ENCODE data around the gene PDCD4.
A peak's percentile ranks its signal among the peaks of the same experiment; 100 is the strongest.

PDCD4 gene

DNA sequence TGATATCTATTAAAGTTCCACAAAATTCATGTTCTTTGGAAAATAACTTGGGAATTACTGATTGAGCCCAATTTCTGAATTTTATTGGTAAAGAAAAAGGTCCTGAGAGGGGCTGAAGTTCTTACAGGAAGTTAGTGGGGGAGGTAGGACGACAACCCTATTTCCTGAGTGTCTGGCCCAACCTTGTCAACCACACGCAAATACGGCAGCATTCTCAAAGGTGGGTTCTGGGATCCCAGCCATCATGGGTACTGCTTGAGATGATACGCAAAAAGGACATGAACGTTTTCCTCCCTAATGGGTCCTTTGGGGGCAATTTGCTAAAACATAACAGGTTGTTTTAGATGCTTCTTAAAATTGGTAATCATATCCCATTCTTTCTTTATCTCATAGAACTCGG, 2.7 kb upstream of the PDCD4 start:
- no peaks in the 10 kb centered on the region for H3K27me3 Mint-ChIP-seq
- H3K27ac Mint-ChIP-seq = peak overlapping the region; percentile 87 to 99
- peak; percentile 48 to 58 (median 48) for DNase-seq
- peak; percentile 40 for ATAC-seq (replicated peaks)
- peak overlapping the region; percentile 86 to 87 for H3K4me3 Mint-ChIP-seq
- no peaks in the 10 kb centered on the region for H3K9me3 Mint-ChIP-seq
- peaks cover 44% of the 10 kb centered on the region for H3K36me3 Mint-ChIP-seq (ENCODE audit: insufficient read depth)
- peaks cover 67 to 74% of the 10 kb centered on the region in 2 donors for H3K4me1 Mint-ChIP-seq (ENCODE audit: low read depth in 2 of 2)

DNA sequence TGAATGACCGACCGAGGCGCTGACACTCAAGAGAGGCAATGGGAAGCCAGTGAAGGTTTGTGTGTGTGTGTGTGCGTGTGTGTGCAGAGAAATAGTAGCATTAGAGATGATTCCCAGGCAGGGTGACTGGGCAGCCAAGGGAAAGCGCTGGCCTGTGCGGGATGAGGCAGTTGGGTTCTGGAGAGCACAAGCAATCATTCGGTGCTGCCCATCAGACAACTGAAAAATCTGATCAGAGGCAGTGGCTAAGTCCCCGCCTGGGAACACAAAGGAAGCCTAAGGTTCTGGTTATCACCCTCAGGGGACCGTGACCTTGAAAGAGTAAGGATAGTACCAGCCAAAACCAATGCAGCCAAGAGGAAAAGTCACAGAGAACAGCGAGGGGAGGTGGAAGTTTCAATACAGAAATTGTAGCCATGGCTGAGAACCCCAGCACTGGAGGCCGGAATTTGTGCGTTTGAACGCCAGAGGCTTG, 868 bp upstream of the PDCD4 start:
- Mint-ChIP-seq H3K27me3 (no peaks in the 10 kb centered on the region), H3K4me1 (ENCODE audit: low read depth in 2 of 2) (peaks cover 57 to 63% of the 10 kb centered on the region in 2 donors), H3K9me3 (no peaks in the 10 kb centered on the region), H3K36me3 (ENCODE audit: insufficient read depth) (peaks cover 56% of the 10 kb centered on the region), H3K27ac (peak overlapping the region; percentile 87 to 99), H3K4me3 (peak overlapping the region; percentile 86 to 87)
- DNase-seq = no peak
- ATAC-seq (replicated peaks) = no peak

DNA sequence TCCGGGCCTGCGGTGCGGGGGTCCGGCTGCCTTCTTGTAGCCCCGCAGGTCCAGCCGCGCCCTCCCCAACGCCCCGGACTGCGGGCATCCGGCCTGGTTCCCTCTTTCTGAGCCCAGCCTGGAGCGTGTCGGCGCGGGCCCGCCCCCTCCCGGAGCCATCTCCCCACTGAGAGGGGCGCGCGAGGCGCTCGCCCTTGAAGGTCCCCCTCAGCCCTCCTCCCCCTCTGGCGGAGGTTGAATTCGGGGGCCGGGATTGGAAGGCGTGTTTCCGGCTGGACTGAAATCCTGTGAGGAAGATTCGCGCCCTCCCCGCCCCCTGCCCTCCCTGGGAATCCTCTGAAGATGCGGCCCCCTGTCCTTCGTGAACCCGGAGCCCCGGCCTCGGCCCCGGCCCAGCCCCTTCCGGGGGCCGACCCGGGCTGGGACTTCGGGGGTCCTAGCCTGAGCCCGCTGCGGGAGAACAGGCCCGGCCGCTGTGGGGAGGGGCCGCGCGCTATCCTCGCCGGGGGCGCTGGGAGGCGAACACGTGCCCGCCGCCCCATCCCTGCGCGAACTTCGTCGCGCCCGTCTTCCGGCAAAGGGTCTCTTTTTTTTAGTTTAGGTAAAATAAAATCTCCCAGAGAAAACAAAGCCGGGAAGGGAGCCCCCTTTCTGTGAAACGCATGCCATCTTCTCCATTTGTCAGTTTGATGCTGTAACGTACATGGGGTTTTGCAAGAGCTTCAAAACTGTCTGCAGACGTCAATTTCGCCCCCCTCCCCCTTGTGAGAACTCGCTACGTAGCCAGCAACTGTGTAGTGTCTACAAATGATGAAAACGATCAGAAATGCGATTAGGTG, 636 bp downstream of the PDCD4 start:
- peak; percentile 70 for ATAC-seq (replicated peaks)
- peaks cover 68% of the 10 kb centered on the region for H3K36me3 Mint-ChIP-seq (ENCODE audit: insufficient read depth)
- H3K27ac Mint-ChIP-seq = peak overlapping the region; percentile 87 to 99
- H3K9me3 Mint-ChIP-seq = no peaks in the 10 kb centered on the region
- DNase-seq = peak; percentile 77 to 87 (median 83)
- peak overlapping the region; percentile 86 to 87 for H3K4me3 Mint-ChIP-seq
- peaks cover 48 to 57% of the 10 kb centered on the region in 2 donors for H3K4me1 Mint-ChIP-seq (ENCODE audit: low read depth in 2 of 2)
- H3K27me3 Mint-ChIP-seq = no peaks in the 10 kb centered on the region

GRCh38 chr10:110872984-110873923, 1.5 kb downstream of the PDCD4 start:
- Mint-ChIP-seq H3K27ac (peak overlapping the region; percentile 87 to 99), H3K9me3 (no peaks in the 10 kb centered on the region), H3K4me3 (peak overlapping the region; percentile 86 to 87), H3K27me3 (no peaks in the 10 kb centered on the region), H3K36me3 (ENCODE audit: insufficient read depth) (peaks cover 77% of the 10 kb centered on the region), H3K4me1 (ENCODE audit: low read depth in 2 of 2) (peaks cover 46 to 57% of the 10 kb centered on the region in 2 donors)
- no peak for DNase-seq
- ATAC-seq (replicated peaks) = no peak

GRCh38 chr10:110873951-110874350, 2.2 kb downstream of the PDCD4 start:
- Mint-ChIP-seq H3K36me3 (ENCODE audit: insufficient read depth) (peaks cover 76% of the 10 kb centered on the region), H3K27me3 (no peaks in the 10 kb centered on the region), H3K4me1 (ENCODE audit: low read depth in 2 of 2) (peaks cover 45 to 55% of the 10 kb centered on the region in 2 donors), H3K4me3 (peak overlapping the region; percentile 86 to 87), H3K9me3 (no peaks in the 10 kb centered on the region), H3K27ac (peak overlapping the region; percentile 87 to 99)
- no peak for DNase-seq
- ATAC-seq (replicated peaks) = no peak

DNA sequence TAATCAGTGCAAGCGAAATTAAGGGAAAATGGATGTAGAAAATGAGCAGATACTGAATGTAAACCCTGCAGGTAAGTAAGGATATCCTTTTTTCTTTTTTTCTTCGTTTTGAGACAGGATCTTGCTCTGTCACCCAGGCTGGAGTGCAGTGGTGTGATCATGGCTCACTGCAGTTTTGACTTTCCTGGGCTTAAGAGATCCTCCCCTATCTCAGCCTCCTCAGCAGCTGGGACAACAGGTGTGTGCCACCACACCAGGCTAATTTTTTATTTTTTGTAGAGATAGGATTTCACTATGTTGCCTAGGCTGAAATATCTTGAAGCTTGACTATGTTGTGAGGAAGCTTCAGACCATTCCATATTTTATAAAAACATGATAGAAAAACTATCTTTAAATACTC, 4.3 kb downstream of the PDCD4 start:
- Mint-ChIP-seq H3K4me1 (ENCODE audit: low read depth in 2 of 2) (peaks cover 35 to 50% of the 10 kb centered on the region in 2 donors), H3K27ac (peak overlapping the region; percentile 76 to 79), H3K36me3 (ENCODE audit: insufficient read depth) (peaks cover 83% of the 10 kb centered on the region), H3K4me3 (peak overlapping the region; percentile 64 to 87), H3K27me3 (no peaks in the 10 kb centered on the region), H3K9me3 (no peaks in the 10 kb centered on the region)
- DNase-seq = no peak
- ATAC-seq (replicated peaks) = no peak

DNA sequence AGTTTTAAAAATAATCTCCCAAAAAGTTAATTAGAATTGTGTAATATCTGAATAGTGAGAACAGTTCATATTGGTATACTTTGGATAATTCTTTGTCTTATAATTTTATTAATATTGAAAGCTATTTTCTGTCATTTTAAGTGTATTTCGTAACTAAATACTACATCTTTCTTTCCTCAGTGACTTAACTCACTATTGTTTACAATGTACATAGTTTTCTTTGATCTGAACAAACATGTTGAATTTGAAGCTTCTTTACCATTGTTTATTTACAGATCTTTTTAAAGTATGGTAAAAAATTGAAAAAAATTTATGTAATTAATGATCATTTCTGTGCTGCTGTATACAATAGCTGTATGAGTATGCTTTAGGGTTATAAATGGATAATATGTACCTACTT, 5.1 kb downstream of the PDCD4 start:
- peak overlapping the region in 1 of 2 donors; percentile 34 for H3K4me3 Mint-ChIP-seq

DNA sequence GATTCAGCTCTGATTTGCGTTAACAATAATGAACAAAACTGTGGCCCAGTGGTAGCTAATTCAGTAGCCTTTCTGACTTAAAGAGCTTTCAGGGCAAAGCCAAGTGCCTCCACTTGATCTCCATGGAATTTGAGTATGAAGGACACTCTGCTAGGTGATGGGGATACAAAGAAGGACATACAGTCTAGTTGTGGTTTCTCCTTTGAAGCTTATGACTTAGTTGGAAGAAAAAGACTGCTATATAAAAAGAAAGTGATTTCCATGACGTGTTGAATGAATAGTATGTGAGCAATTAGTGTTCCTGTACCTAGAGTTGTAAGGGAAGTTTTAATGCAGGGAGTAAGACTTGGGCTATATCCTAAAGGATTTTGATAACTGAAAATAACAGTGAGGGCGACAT, 8.3 kb downstream of the PDCD4 start:
- peaks cover 85% of the 10 kb centered on the region for H3K36me3 Mint-ChIP-seq (ENCODE audit: insufficient read depth)

More for the DNA sequence above, 5.1 kb downstream of the PDCD4 start:
- Mint-ChIP-seq H3K9me3 (no peaks in the 10 kb centered on the region), H3K27me3 (no peaks in the 10 kb centered on the region), H3K4me1 (ENCODE audit: low read depth in 2 of 2) (peaks cover 35 to 52% of the 10 kb centered on the region in 2 donors), H3K36me3 (ENCODE audit: insufficient read depth) (peaks cover 83% of the 10 kb centered on the region), H3K27ac (no peak overlapping the region)
- DNase-seq = no peak
- ATAC-seq (replicated peaks) = no peak

DNA sequence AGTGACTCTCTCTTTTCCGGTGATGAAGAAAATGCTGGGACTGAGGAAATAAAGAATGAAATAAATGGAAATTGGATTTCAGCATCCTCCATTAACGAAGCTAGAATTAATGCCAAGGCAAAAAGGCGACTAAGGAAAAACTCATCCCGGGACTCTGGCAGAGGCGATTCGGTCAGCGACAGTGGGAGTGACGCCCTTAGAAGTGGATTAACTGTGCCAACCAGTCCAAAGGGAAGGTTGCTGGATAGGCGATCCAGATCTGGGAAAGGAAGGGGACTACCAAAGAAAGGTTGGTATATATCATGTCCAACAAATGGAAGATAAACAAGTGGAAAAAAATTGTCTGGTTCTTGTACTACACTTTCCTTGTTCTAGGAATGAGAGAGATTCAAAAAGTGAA, 9.5 kb downstream of the PDCD4 start:
- Mint-ChIP-seq H3K9me3 (no peaks in the 10 kb centered on the region), H3K4me3 (peak overlapping the region; percentile 67 to 68), H3K27ac (peak overlapping the region; percentile 46 to 57), H3K36me3 (ENCODE audit: insufficient read depth) (peaks cover 86% of the 10 kb centered on the region), H3K27me3 (no peaks in the 10 kb centered on the region), H3K4me1 (ENCODE audit: low read depth in 2 of 2) (peaks cover 45 to 69% of the 10 kb centered on the region in 2 donors)
- no peak for DNase-seq
- no peak for ATAC-seq (replicated peaks)

More for the DNA sequence above, 8.3 kb downstream of the PDCD4 start:
- Mint-ChIP-seq H3K27ac (peak overlapping the region; percentile 46 to 56), H3K27me3 (no peaks in the 10 kb centered on the region), H3K4me3 (peak overlapping the region in 1 of 2 donors; percentile 34), H3K4me1 (ENCODE audit: low read depth in 2 of 2) (peaks cover 49 to 72% of the 10 kb centered on the region in 2 donors), H3K9me3 (no peaks in the 10 kb centered on the region)
- DNase-seq (no peak), ATAC-seq (replicated peaks) (no peak)

DNA sequence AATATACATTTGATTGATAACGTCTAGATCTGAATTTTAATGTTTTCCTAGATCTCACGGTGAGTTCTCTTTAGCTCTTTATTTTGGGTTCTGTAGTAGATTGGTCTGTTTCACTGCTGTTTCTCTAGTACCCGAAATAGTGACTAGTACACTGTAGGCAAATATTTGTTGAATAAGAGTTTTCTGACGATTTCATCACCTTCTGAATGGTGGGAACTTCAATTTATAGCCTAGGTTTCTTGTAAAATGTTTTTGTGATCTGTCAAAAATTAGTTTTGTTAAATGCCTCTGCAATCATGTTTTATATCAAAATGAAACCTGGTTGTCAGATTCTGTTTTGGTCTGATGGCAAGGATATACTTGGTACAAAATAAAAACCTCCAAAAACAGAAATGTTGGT, 10.2 kb downstream of the PDCD4 start:
- Mint-ChIP-seq H3K36me3 (ENCODE audit: insufficient read depth) (peaks cover 86% of the 10 kb centered on the region), H3K4me1 (ENCODE audit: low read depth in 2 of 2) (peaks cover 46 to 71% of the 10 kb centered on the region in 2 donors), H3K27ac (peak overlapping the region; percentile 51 to 57), H3K9me3 (no peaks in the 10 kb centered on the region), H3K4me3 (peak overlapping the region; percentile 59 to 67), H3K27me3 (no peaks in the 10 kb centered on the region)
- DNase-seq = no peak
- ATAC-seq (replicated peaks) = no peak

DNA sequence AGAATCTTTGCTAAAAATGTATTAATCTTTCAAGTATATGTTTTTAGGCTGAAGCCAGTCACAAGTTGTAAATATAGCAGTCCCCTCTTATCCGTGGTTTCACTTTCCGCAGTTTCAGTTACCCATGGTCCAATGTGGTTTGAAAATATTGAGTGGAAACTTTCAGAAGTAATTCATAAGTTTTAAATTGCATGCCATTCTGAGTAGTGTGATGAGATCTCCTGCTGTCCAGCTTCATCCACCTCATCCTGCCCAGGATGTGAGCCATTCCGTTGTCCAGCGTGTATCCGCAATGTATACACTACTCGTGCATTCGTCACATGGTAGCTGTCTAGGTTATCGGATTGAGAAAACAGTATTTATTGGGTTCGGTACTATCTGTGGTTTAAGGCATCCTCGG, 12.2 kb downstream of the PDCD4 start:
- Mint-ChIP-seq H3K36me3 (ENCODE audit: insufficient read depth) (peaks cover 90% of the 10 kb centered on the region), H3K4me1 (ENCODE audit: low read depth in 2 of 2) (peaks cover 38 to 59% of the 10 kb centered on the region in 2 donors), H3K27ac (peak overlapping the region; percentile 83 to 87), H3K27me3 (no peaks in the 10 kb centered on the region), H3K4me3 (peak overlapping the region; percentile 78 to 83), H3K9me3 (no peaks in the 10 kb centered on the region)
- no peak for DNase-seq
- peak; percentile 31 for ATAC-seq (replicated peaks)

DNA sequence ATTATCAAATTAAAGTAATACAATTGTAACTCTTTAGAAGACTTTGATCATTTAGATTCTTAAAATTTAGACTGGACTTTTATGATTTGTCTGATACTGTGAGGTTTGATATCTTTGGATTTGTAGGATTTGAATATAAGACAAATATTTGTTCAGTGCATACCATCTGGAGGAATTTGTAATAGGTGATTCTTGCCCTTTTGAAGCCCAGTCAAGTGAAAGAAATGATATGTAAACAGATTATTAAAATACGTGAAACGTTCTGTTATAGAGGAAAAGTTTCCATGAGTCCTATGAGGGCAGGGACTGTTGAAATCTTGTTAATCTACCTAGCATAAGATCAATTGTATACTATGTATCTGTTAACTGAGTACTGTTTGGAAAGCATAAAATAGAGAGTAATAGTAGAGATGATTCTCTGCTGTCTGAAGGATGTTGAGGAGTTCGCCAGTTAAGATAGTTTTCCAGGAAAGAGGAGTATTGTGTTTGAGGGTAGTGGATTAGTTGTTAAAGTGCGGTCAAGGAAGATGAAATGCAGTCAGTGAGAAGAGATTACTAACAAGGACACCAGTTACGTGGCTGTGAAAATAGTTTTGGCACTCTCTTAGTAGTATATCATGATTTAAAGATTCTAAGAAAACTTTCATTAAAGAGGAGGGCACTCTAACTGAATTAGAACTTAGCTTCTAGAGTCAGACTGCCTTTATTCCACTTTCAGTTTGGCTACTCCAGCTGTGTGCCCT, 14.4 kb downstream of the PDCD4 start:
- Mint-ChIP-seq H3K9me3 (no peaks in the 10 kb centered on the region), H3K4me3 (peak overlapping the region; percentile 3 to 37), H3K4me1 (ENCODE audit: low read depth in 2 of 2) (peaks cover 31 to 48% of the 10 kb centered on the region in 2 donors), H3K27me3 (no peaks in the 10 kb centered on the region), H3K27ac (peak overlapping the region; percentile 11 to 82), H3K36me3 (ENCODE audit: insufficient read depth) (peaks cover 89% of the 10 kb centered on the region)
- DNase-seq (no peak), ATAC-seq (replicated peaks) (peak; percentile 51)
